Thyroid gland (tissue), 4 donors: ENCODE measurements around the gene UGT2B10.
"Not testable (repeated sequence)": the region's sequence is repeated elsewhere in the genome, so short reads cannot be mapped to it uniquely, and the experiment has no call there.

Experiments
- CTCF ChIP-seq, 6 experiments: fragments of 200-600 bp in 3 of 6; fragments of 450-650 bp in 3 of 6; sonication (generic) in 3 of 6; IDR thresholded peaks; one replicate each; pipeline ENCODE4 v1.5.1; 2016 to 2019; ENCODE audit warnings: antibody characterized with exemption in 6 of 6, mild to moderate bottlenecking in 2 of 6, inconsistent platforms in 1 of 6, moderate library complexity in 1 of 6
- POLR2A ChIP-seq, 2 donors: fragments of 450-650 bp; IDR thresholded peaks; one replicate each; pipeline ENCODE4 v1.6.1; 2017; ENCODE audit warnings: antibody characterized with exemption in 2 of 2, mild to moderate bottlenecking in 2 of 2, moderate library complexity in 1 of 2

GRCh38 chr4:68816410-68817265 lies 844 bp downstream of the UGT2B10 start:
- not testable (repeated sequence) for TF ChIP-seq CTCF, POLR2A (IDR thresholded peaks at IDR 0.05)
